Fibroblast of skin of left quadriceps (primary cell): ENCODE measurements around the gene UBXN1.

ENCODE experiments used
- DNase-seq, 2 experiments: peaks; one replicate each; pipeline ENCODE4 v3.0.0-alpha.2; 2013; ENCODE audit warnings: low read depth in 2 of 2

The UBXN1 gene

GRCh38 chr11:62645946-62646824 lies 32.7 kb downstream of the UBXN1 start, which contains the start of gene GANAB:
Gene GANAB, minus strand, starts transcription at chr11:62646613. Its CDS starts 14 bp downstream, at chr11:62646599.
- DNase-seq = peak; percentile 94 to 95

- no peak for DNase-seq
Measured at GRCh38 chr11:62645671-62645945, 33.3 kb downstream of the UBXN1 start.

GRCh38 chr11:62644220-62644619 lies 34.7 kb downstream of the UBXN1 start:
- DNase-seq = no peak

- DNase-seq = no peak
Measured at GRCh38 chr11:62632492-62632891, 46.4 kb downstream of the UBXN1 start.

- no peak for DNase-seq
Measured at GRCh38 chr11:62627713-62628112, 51.2 kb downstream of the UBXN1 start.
